Neuronal stem cell (in vitro differentiated cells): ENCODE data around the gene SHQ1.

ENCODE experiments used
- DNase-seq: peaks from one replicate; pipeline ENCODE4 v3.0.0-alpha.2; 2013; ENCODE audit warnings: low spot score
- H2AFZ ChIP-seq: one replicate; pipeline ENCODE4 v1.6.1; 2013; ENCODE audit warnings: mild to moderate bottlenecking, low read length, inconsistent platforms
- H2AK5ac ChIP-seq: 2 replicates; pipeline ENCODE4 v1.6.1; 2013; ENCODE audit warnings: low read depth, mild to moderate bottlenecking, inconsistent platforms, low read length, moderate library complexity, mixed read lengths
- H2BK120ac ChIP-seq: 2 replicates; pipeline ENCODE4 v1.6.1; 2013; ENCODE audit warnings: low read depth, mild to moderate bottlenecking, inconsistent platforms, low read length, moderate library complexity, mixed read lengths
- H2BK12ac ChIP-seq: one replicate; pipeline ENCODE4 v1.6.1; 2013; ENCODE audit warnings: low read length, inconsistent platforms
- H2BK15ac ChIP-seq: 2 replicates; pipeline ENCODE4 v1.6.1; 2013; ENCODE audit warnings: mild to moderate bottlenecking, low read length, inconsistent platforms, mixed read lengths
- H2BK5ac ChIP-seq: one replicate; pipeline ENCODE4 v1.6.1; 2013; ENCODE audit warnings: inconsistent platforms, mild to moderate bottlenecking, low read length, moderate library complexity
- H3K14ac ChIP-seq: one replicate; pipeline ENCODE4 v1.6.1; 2013; ENCODE audit warnings: low read length, inconsistent platforms
- H3K18ac ChIP-seq: 2 replicates; pipeline ENCODE4 v1.6.1; 2013; ENCODE audit warnings: low read length, inconsistent platforms
- H3K23ac ChIP-seq: 2 replicates; pipeline ENCODE4 v1.6.1; 2013; ENCODE audit warnings: low read depth, mild to moderate bottlenecking, mixed read lengths, low read length, inconsistent platforms; ENCODE audit not compliant: poor library complexity
- H3K27ac ChIP-seq: replicated peaks from 3 replicates; pipeline ENCODE4 v1.5.1; 2013; ENCODE audit warnings: low read length, inconsistent platforms
- H3K27me3 ChIP-seq, 3 experiments: 2 replicates each; pipeline ENCODE4 v1.6.1; 2013; ENCODE audit warnings: low read length in 3 of 3, mild to moderate bottlenecking in 2 of 3, inconsistent platforms in 1 of 3, low read depth in 1 of 3, mixed read lengths in 1 of 3, moderate library complexity in 1 of 3; ENCODE audit not compliant: control insufficient read depth in 3 of 3, insufficient read depth in 3 of 3
- H3K36me3 ChIP-seq, 2 donors: replicated peaks in 1 of 2; 2 replicates each; pipeline ENCODE4 v1.6.1; 2013; ENCODE audit warnings: low read length in 2 of 2; ENCODE audit not compliant: control insufficient read depth in 2 of 2, insufficient read depth in 2 of 2
- H3K4ac ChIP-seq: 2 replicates; pipeline ENCODE4 v1.6.1; 2013; ENCODE audit warnings: inconsistent platforms, mild to moderate bottlenecking, low read length, moderate library complexity
- H3K4me1 ChIP-seq, 2 donors: 1 replicate in 1 of 2; 2 replicates in 1 of 2; pipeline ENCODE4 v1.6.1; 2013; ENCODE audit warnings: low read length in 2 of 2, low read depth in 1 of 2; ENCODE audit not compliant: control insufficient read depth in 2 of 2, insufficient read depth in 1 of 2
- H3K4me2 ChIP-seq: one replicate; pipeline ENCODE4 v1.6.1; 2013; ENCODE audit warnings: mild to moderate bottlenecking, low read length, inconsistent platforms; ENCODE audit not compliant: insufficient read depth, poor library complexity, severe bottlenecking
- H3K4me3 ChIP-seq, 2 donors: 2 replicates each; pipeline ENCODE4 v1.5.1; 2013; ENCODE audit warnings: low read length in 2 of 2, mild to moderate bottlenecking in 2 of 2, inconsistent platforms in 1 of 2, moderate library complexity in 1 of 2
- H3K79me1 ChIP-seq: one replicate; pipeline ENCODE4 v1.6.1; 2013; ENCODE audit warnings: low read depth, mild to moderate bottlenecking, inconsistent platforms, low read length, moderate library complexity
- H3K9ac ChIP-seq: one replicate; pipeline ENCODE4 v1.6.1; 2013; ENCODE audit warnings: mild to moderate bottlenecking, low read depth, low read length, inconsistent platforms; ENCODE audit not compliant: poor library complexity
- H3K9me3 ChIP-seq, 2 donors: replicated peaks in 1 of 2; 2 replicates each; pipeline versions ENCODE3 to v1.6.1; 2013; ENCODE audit warnings: low read length in 2 of 2, mild to moderate bottlenecking in 2 of 2, inconsistent platforms in 1 of 2, low read depth in 1 of 2, mixed read lengths in 1 of 2, moderate library complexity in 1 of 2; ENCODE audit not compliant: control insufficient read depth in 2 of 2, insufficient read depth in 1 of 2
- H4K8ac ChIP-seq: one replicate; pipeline ENCODE4 v1.6.1; 2013; ENCODE audit warnings: low read depth, mild to moderate bottlenecking, inconsistent platforms, low read length, moderate library complexity
- H4K91ac ChIP-seq: one replicate; pipeline ENCODE4 v1.6.1; 2013; ENCODE audit warnings: low read length, low read depth, mild to moderate bottlenecking, inconsistent platforms; ENCODE audit not compliant: poor library complexity
- WGBS, 2 donors: extraction: QIAGEN DNeasy Blood & Tissue Kit; methylation state at CpG; one replicate each; pipeline ENCODE4 v1.1.7; 2013; ENCODE audit warnings: missing lambda C conversion rate in 2 of 2, mixed read lengths in 1 of 2; ENCODE audit not compliant: insufficient read length in 2 of 2, insufficient replicate concordance in 1 of 2; ENCODE audit errors: extremely low coverage in 2 of 2; 5-methylcytosine and 5-hydroxymethylcytosine counted together

SHQ1 gene

GRCh38 chr3:72816862-72817355, 31.3 kb downstream of the SHQ1 start:
- Histone ChIP-seq H3K14ac (no peak overlapping the region), H3K27ac (no peak overlapping the region), H4K91ac (no peak overlapping the region), H3K79me1 (no peaks in the 10 kb centered on the region), H3K4me1 (no peaks in the 10 kb centered on the region), H3K4me2 (no peak overlapping the region), H3K27me3 (no peaks in the 10 kb centered on the region), H3K36me3 (peaks cover 0 to 5% of the 10 kb centered on the region in 2 donors), H3K18ac (no peak overlapping the region), H3K9ac (peak overlapping the region; percentile 55), H2BK120ac (no peak overlapping the region), H2AFZ (no peak overlapping the region), H2BK5ac (no peak overlapping the region), H2BK12ac (no peak overlapping the region), H2BK15ac (no peak overlapping the region), H3K9me3 (no peaks in the 10 kb centered on the region), H2AK5ac (no peak overlapping the region), H3K4me3 (no peak overlapping the region), H3K23ac (no peak overlapping the region), H4K8ac (no peak overlapping the region), H3K4ac (no peak overlapping the region)
- WGBS, 2 donors, result no CpG with 5 or more reads among the region's 3 CpGs
- DNase-seq, result no peak

- no peak overlapping the region for H3K27ac ChIP-seq
- peaks cover 0 to 5% of the 10 kb centered on the region in 2 donors for H3K36me3 ChIP-seq
- H2BK12ac ChIP-seq, result no peak overlapping the region
- no peak overlapping the region for H2BK15ac ChIP-seq
- no peaks in the 10 kb centered on the region for H3K9me3 ChIP-seq
- H4K8ac ChIP-seq, result no peak overlapping the region
- H3K4ac ChIP-seq, result no peak overlapping the region
- no peak for DNase-seq
- no peak overlapping the region for H2BK120ac ChIP-seq
- no peak overlapping the region for H3K14ac ChIP-seq
- no peak overlapping the region for H2BK5ac ChIP-seq
- no peaks in the 10 kb centered on the region for H3K79me1 ChIP-seq
- no peaks in the 10 kb centered on the region for H3K4me1 ChIP-seq
- no peak overlapping the region for H3K4me3 ChIP-seq
- no CpG with 5 or more reads among the region's 3 CpGs for WGBS, 2 donors
- H3K9ac ChIP-seq, result no peak overlapping the region
- no peak overlapping the region for H4K91ac ChIP-seq
- no peak overlapping the region for H2AK5ac ChIP-seq
- no peak overlapping the region for H3K23ac ChIP-seq
- H3K27me3 ChIP-seq, result no peaks in the 10 kb centered on the region
- H3K4me2 ChIP-seq, result no peak overlapping the region
- no peak overlapping the region for H3K18ac ChIP-seq
- no peak overlapping the region for H2AFZ ChIP-seq
Measured at GRCh38 chr3:72814308-72814707, 33.9 kb downstream of the SHQ1 start.

GRCh38 chr3:72812201-72812600, 36.0 kb downstream of the SHQ1 start:
- Histone ChIP-seq H3K36me3 (peaks cover 0 to 7% of the 10 kb centered on the region in 2 donors), H2AK5ac (no peak overlapping the region), H3K4ac (no peak overlapping the region), H3K27ac (no peak overlapping the region), H3K9me3 (no peaks in the 10 kb centered on the region), H3K4me3 (no peak overlapping the region), H3K79me1 (no peaks in the 10 kb centered on the region), H4K91ac (no peak overlapping the region), H3K23ac (no peak overlapping the region), H3K4me1 (no peaks in the 10 kb centered on the region), H2BK15ac (no peak overlapping the region), H2BK5ac (no peak overlapping the region), H4K8ac (no peak overlapping the region), H2BK12ac (no peak overlapping the region), H2BK120ac (no peak overlapping the region), H3K4me2 (no peak overlapping the region), H3K18ac (no peak overlapping the region), H3K27me3 (no peaks in the 10 kb centered on the region), H3K14ac (no peak overlapping the region), H3K9ac (no peak overlapping the region), H2AFZ (no peak overlapping the region)
- no peak for DNase-seq
- no CpG with 5 or more reads among the region's 3 CpGs for WGBS, 2 donors

GRCh38 chr3:72811571-72811970, 36.7 kb downstream of the SHQ1 start:
- H2AK5ac ChIP-seq, result no peak overlapping the region
- no peak overlapping the region for H2BK5ac ChIP-seq
- no peaks in the 10 kb centered on the region for H3K79me1 ChIP-seq
- H3K4ac ChIP-seq, result no peak overlapping the region
- H3K23ac ChIP-seq, result no peak overlapping the region
- no peak overlapping the region for H3K27ac ChIP-seq
- H3K9me3 ChIP-seq, result no peaks in the 10 kb centered on the region
- no peak overlapping the region for H2AFZ ChIP-seq
- no peak overlapping the region for H3K18ac ChIP-seq
- no peak overlapping the region for H3K4me3 ChIP-seq
- H3K4me1 ChIP-seq, result no peaks in the 10 kb centered on the region
- no peak overlapping the region for H2BK120ac ChIP-seq
- H2BK12ac ChIP-seq, result no peak overlapping the region
- WGBS, 2 donors, result no CpG with 5 or more reads among the region's 1 CpG
- no peaks in the 10 kb centered on the region for H3K27me3 ChIP-seq
- H2BK15ac ChIP-seq, result no peak overlapping the region
- H3K9ac ChIP-seq, result no peak overlapping the region
- H4K91ac ChIP-seq, result no peak overlapping the region
- no peak for DNase-seq
- H4K8ac ChIP-seq, result no peak overlapping the region
- H3K14ac ChIP-seq, result no peak overlapping the region
- no peak overlapping the region for H3K4me2 ChIP-seq
- peaks cover 0 to 7% of the 10 kb centered on the region in 2 donors for H3K36me3 ChIP-seq
